CD4-positive, alpha-beta T cell treated with Interleukin-15 for 1 hour (primary cell): ENCODE data around the gene MYEOV.

ENCODE experiments used
- DNase-seq: peaks from one replicate; pipeline ENCODE4 v3.0.0-alpha.2; 2020

MYEOV gene

DNA sequence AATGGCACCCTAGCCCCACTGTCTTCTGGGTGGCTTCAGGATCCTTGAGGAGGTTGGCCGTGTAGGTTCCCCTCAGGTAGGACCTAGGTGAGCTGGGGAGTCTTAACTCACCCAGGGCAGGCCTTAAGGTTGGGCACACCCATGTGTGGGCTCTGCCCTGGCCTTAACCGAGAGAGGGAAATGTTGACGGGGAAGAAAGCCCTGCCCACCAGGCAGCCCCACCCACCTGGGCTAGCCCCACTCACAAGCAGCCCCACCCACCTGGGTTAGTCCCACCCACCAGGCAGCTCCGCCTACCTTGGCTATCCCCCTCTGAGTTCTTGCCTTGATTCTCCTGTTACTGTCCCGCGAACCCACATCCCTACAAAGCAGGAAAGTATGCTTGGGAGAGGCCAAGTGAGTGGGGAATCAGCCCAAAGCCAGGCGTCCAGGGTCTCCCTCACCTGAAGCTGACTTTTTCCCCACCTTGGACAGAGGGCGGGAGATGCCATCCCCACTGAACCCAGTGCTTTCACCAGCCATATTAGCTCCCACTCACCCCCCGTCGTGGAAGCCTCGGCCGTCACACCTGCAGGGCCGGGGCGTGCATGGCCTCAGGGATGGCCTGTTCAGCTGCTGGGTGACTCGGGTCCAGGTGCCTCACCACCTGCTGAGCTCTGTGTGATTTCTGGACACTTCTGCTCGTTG, at the start of gene MYEOV:
Gene MYEOV (plus strand): TSS at position 337 of the 687 bp plus-strand sequence. CDS start 1,200 bp downstream, outside the sequence.
- DNase-seq, result peak; percentile 48

DNA sequence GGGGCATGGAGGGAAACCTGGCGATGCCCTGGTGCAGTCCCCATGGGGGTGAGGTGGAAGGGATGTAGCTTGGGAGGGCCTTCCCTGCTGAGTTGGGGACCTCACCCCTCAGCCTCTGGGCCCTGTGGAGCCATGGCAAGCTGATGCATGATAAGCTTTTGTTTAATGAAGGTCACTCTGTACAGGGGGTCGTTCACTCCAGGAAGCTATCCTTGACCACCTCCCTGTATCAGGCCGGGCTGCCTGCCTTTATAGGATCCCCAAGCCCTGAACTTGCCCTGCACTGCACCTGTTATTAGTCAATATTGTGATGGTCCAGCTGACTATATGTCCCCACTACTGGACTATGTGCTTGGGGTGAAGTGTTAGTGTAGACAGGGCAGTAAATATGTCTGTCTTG, 49.7 kb upstream of the MYEOV start:
- DNase-seq, result no peak

DNA sequence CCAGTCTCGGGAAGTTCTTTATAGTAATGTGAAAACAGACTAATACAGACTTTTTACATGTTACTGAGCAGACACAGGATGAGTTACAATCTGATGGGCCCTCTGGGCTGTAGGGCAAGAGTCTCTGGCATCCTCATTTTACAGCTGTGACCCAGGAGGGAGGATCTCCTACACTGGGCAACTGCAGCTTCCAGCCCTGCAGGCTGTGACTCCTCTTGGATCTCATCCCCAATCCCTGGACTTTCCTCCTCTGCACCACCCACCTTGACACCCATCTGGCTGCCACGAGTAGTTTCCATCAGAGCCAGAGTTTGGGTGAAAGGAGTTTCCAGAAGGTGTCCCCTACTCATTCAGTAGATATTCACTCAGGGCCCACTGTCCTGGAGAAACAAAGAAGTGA, 48.9 kb upstream of the MYEOV start:
- no peak for DNase-seq

DNA sequence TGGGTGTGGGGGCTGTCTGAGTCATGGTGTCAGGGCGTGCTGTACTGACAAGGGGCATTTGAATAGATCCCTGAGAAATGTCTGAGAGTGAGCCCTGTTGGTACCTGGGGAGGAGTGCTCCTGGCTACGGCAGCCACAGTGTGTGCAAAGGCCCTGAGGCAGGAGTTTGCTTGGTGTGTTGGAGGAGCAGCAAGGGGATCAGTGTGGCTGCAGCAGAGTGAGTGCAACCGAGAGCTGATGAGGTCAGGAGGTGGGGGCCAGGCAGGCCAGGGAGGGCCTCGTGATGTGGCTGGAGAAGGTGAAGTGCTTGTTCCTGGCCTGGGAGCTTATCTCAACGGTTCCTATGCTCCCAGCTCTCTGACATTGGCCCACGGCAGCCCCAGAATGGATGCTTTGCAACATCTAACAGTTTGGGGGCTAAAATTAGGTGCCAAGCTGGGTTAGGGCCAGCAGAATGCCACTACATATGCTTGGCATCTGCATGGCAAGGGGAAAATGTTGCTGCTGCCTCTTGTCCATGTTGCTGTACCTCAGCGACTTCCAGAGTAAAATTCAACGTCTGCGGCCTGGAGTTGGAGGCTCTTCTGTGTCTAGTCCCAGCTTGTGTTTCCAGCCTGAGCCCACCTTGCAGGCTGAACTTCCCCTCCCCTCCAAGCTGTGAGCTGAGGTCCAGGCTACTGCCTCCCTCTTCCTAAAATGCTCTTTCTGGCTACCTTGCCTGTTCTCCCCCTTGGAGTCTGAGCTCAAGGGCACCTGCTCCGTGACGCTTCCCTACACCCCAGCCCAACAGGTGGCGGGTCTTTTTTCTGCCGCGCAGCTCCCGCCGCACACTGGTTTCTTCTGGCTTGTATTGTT, 48.2 kb upstream of the MYEOV start:
- DNase-seq, result no peak

DNA sequence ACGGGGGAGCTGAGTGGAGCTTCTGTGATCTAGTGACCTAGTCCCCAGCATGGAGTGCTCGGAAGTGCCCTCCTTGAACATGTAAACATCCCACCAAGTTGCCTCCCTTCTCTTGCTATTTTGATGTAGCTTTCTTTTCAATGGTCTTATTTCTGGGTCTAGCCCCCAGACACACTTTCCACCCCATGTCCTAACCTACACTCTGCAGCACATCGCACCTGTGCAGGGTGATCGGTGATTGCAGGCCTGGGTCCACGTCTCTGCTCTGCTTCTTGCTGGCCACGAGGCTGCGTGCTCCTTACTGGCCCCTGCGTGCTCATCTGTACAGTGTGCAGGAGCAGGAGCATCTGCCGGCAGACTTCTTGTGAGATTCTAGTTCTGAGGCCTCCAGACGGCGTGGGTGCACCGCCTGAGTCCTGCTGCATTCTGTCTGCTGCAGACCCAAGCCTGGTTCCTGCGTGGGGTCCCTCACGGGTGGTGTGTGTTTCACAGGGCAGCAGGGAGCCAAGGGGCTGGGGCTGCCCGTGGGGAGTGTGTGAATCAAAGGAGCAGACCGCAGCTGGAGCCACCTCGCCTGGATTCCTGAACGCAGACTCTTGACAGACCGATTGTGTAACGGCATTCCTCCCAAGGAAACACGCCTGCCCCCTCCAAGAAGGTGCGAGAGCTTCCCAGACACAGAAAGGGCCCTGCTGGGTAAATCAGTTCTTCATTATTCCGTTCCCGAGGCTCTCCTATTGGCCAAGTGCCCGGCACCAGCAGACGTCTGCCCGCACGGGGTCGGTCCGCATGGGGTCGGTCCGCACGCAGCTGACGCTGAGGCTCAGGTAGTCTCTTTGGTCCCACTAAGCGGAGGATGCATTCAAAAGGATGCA, 44.4 kb upstream of the MYEOV start:
- DNase-seq, result no peak

DNA sequence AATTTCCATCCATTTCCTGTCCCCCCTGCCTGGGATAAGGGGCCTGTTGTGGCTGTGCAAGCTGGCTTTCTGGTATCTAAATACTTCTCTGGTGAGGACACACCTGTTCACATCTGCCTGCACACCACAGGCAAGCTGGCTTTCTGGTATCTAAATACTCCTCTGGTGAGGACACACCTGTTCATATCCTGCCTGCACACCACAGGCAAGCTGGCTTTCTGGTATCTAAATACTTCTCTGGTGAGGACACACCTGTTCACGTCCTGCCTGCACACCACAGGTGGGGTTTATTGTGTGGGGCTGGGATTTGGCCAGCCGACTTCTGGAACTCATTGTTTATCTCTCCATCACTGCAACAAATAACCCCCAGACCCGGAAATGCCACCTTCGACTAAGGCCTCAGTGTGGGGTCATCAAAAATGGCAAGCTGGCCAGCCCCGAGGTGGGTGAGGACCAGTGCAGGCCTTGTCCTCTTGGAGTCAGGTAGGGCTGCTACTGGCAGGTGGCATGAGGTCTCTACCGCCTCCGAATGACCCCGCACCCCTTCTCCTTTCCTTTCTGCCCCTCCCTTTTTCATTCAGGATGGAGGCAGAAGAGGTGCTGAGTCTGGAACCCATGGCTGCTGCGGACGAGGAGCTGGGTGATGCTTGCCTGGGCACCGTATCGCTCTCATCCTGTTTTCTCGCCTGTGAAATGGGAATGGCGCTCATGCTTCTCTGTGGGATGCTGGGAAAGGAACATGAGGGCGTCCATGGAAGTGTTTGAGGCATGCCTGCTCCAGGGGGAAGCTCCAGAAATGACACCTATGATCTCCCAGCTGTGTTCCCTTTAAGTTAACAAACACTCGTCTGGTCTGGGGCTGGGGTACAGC, 43.5 kb upstream of the MYEOV start:
- DNase-seq, result no peak

DNA sequence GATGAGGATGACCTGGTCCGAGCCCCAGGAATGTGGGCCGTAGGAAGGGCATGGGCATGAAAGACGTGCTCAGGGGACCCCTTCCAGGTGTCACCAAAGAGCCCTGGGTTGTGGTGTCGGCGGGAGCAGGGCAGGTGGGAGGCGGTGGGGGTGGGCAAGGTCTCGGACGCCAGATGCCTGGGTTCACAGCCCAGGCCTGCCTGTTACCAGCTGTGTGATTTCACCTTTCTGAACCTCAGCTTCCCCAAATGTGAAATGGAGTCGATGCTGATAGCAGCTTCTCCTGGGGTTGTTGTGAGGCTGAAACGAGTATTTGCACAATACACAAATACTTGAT, 42.9 kb upstream of the MYEOV start:
- DNase-seq, result no peak

DNA sequence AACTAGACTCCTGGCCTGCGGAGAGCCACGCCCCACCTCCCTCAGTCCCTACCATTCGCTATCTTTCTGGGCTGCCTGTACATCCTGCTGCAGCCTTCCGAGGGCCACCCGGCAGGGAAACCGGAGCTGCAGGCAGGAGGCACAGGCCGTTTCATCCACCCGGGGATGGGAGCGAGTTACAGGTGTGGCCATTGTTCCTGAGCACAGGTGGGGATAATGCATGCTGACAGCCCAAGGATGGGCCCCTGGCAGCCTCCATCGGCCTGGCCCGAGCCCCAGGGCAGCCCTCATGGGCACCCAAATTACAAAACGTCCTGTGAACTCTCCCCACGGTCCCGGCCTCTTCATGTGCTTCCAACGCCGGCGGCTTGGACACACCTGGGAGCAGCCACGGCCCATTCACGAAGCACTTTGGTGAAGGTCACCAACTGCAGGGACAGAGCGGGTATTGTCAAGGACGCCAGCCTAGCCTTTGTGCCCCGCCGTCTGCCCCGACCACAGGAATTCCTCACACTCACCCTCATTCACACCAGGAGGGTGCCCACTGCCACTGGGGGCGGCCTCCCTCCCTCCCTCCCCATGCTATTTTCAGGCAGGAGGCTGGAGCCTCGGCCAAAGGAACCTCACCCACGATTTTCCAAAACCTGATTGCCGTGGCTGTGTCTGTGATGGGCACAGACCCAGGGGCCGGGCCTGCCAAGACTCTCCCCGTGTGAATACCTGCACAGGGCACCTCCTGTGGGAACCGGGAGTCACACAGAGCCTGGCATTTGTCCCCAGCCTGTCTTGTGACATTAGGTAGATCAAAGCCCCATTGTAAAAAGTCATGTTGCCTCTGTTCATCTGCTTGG, 42.1 kb upstream of the MYEOV start:
- DNase-seq, result no peak

DNA sequence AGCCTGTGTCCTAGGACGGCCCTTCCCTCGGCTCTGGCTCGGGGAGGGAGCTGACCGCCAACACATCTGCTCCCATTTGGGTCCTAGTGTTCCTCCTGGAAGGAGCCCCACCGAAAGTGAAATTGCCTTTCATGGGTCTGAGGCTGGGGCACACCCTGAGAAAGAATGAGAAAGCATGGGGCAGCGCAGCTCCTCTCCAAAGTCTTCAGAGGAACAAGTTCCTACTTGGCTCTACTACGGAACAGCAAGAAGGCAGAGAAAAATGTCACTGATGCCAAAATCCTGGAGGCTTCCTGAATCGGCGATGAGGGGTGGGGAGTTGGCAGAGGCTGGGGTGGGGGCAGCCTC, 41.5 kb upstream of the MYEOV start:
- no peak for DNase-seq

DNA sequence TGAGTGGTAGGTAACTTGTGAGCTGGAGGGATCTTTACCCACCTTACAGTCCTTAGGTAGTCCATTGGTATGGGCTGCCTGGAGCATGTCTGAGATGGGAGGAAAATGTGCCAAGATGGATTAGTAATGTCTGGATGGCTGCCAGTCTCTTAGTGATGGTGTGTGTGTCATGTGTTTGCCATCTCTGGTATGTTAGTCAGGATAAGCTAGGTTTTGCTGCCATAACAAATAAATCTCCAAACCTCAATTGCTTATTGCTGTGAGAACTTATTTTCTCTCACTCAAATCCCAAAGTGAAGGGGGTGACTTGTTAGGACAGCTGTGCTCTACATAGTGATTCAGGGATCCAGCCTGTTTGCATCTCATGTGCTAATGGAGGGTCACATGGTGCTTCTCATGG, 40.9 kb upstream of the MYEOV start:
- DNase-seq, result no peak

DNA sequence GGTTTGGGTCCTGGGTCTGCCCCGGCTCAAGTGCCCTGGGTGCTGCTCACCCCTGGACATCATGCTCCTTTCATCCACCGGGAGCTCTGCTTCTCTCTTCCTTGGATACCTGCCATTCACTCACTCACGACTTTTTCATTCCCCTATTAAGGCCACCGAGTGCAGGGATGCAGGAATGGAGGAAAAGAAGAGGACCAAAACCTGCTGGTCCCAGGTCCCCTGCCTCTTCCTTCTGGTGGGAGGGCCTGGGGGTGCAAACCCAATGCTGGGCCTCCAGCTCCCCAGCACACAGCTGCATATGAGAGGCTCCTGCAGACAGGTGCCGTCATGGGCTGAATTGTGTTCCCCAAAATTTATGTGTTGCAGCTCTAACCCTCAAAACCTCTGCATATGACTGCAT, 36.8 kb upstream of the MYEOV start:
- no peak for DNase-seq

DNA sequence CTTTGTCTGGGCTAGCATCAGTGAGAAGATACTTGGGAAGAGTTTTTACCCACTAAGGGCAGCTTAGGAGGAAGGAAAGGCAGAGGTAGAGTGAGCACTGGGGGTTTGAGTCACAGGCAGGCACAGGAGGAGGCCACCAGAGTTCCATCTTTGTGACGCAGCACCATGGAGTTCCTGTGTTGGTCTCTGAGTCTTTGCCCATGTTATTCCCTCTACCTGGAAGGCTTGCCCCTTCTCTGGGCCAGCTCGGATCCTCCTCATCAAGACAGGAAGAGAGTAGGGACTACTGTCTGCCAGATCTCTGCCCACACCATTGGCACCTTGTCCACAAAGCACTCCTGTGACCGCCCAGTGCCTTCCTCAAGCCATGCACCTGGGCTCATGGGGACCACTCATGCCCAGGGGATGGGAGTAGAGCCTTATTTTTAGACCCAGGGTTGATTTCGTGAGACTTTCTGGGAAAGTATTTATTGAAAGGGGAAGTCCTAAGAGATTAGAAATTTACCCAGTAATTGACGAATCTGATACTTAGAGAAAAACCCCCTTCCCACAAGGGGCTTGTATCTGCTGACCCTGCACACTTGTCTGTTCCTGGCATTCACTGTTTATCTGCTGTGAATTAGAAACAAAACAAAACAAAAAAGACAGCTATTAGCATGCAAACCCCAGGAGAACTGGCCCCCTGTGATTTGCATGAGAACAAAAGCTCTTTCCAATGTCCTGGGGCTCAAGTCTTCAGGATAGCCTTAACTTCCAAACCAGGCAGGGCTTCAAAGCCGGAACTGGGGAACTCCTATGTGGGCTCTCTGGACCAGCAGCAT, 35.9 kb upstream of the MYEOV start:
- DNase-seq, result no peak

DNA sequence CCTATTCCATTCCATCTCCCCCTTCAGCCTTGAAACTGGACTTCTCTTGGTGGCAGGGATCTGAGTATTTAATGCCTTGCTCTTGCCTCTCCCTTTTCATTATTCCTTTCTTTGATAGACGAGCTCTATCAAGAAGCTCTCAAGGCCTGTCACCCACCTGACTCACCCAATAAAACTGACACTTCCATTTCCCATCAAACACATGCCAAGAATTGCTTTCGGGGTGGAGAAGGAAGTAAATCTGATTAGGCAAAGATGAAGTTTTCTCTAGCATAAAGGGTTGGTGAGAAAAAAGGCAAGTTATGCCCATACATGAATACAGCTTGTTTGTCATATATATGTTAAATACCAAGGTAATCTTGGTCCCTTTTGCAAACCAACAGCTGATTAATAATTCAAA, 34.9 kb upstream of the MYEOV start:
- DNase-seq, result no peak

DNA sequence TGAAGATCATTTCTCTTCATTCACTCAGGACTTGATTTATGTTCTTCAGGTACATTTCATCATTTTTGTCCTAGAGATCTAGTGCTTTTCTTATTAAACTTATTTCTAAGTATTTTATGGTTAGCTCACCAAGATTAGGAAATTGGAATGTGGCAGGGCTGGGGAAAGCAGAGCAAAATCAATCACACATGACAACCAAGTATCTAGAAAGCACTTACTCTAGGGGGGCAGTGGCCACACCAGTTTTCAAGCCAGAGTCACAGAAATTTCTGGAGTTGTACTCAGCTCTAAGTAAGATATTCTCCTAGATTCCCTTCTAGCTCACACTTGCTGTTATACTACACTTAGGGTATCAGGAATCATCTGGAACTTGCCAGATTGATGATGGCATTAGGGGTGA, 33.3 kb upstream of the MYEOV start:
- DNase-seq, result no peak

DNA sequence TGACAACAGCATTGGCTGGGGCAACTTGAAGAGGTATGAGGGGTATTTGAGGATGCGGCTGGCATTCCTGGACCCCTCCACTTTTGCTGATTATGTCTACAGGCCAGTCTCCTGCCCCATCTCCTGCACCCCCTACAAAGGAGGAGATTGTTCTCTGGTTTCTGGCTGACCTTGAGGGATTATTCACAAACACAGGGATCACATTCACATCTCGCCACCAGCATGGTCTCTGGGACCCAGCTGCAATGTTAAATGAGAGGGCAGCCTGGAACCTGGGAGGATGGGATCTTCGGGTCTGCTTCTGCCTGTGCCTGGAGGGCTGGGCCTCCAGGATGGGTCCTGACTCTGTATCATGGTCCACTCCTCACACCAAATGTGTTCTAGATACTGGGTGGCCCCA, 32.8 kb upstream of the MYEOV start:
- no peak for DNase-seq

DNA sequence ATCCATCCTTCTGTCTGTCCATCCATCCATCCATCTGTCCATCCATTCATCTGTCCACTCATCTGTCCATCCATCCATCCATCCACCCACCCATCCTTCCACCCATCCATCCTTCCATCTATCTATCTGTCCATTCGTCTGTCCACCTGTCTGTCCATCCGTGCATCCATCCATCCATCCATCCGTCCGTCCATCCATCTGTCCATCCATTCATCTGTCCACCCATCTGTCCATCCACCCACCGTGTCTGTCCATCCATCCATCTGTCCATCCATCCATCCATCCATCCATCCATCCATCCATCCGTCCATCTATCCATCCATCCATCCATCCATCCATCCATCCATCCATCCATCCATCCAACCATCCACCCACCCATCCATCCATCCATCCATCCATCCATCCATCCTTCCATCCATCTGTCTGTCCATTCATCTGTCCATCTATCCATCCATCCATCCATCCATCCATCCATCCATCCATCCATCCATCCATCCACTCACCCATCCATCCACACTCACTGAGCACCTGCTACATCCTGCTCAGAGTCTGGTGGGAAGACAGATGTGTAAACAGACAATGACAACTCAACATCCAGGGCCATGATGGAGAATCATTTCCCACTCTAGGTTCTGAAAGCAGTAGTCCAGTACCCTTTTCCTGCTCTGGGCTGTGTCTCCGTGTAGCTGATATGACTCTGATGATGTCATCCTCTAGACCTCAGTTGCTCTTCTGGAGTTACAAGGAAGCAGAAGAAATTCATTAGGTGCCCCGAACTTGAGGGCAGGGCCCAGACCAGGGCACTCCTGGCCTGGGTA, 30.8 kb upstream of the MYEOV start:
- DNase-seq, result no peak

DNA sequence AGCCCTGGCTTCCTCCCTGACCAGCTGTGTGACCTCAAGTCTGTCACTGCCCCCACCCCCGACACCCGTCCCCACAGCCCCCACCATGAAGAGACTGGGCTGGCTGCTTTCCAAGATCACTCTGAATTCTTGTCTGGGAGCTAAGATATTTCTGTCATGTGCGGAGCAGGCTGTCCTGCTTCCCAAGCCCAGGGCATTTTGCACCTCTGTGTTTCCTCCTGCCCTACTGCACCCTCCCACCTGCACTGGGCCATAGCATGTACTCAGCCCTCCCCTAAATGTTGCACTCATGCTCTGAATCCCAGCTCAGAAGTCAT, 30.3 kb upstream of the MYEOV start:
- DNase-seq, result no peak

DNA sequence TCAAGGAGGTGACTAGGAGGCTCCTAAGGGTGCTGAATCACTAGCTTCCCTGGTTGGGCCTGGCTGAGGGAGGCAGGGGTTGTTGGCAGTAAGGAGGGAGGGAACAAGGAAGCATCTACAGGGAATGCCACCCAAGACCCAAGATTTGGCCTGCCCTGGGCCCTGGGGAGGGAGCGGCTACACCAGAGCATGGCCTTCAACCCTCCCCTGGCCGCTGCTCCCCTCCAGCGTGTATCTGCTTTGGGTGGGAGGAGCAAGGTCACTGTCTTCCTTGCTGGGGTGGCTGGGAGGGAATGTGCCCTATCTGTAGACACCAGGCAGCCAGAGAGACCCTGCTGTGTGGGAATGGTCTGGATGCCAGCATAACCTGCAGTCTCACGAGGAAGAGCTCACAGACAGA, 29.5 kb upstream of the MYEOV start:
- no peak for DNase-seq

DNA sequence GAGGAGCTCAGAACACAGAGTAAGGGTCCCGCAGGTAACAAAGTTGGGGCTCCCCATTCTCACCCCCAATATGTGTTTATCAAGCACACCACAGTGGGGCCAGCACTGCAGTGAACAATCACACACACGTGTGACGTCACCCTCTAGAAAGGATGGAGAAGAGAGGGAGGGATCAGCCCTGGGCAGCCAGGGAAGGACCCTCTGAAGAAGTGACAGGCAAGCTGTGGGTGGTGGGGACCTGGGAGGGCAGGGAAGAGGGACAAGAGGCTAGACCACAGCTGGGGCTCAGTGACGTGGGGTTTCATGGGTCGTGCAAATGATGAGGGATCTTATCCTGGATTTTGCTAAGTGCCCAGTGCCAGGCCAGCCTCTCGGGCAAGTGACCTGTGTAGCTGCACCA, 28.7 kb upstream of the MYEOV start:
- DNase-seq, result no peak

DNA sequence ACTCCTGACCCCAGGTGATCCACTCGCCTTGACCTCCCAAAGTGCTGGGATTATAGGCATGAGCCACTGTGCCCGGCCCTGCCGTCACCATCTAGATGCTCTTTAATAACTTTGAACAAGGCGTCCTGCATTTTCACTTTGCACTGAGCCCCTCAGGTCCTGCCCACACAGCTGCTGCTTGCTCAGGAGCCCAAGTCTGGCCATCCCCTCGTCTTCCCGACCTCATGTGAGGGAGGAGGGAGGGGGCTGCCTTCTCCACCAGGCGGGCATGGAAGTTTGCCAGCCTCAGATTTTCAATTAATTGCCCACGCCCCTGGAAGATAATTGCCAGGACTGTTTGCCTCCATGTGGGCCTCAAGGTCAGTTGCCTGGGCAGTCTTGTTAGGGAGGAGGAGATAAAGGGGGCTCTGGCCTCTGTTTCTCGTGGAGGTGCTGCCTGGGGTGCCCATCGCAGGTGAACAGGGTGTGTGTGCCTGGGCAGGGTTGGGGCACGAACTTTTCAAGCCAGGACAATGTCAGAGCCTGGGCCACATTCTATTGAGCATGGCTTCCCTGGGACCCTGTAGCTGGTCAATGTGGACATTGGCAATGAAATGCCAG, 27.9 kb upstream of the MYEOV start:
- no peak for DNase-seq
